Measurements from ENCODE around the gene PARD6B.
A peak's percentile ranks its signal among the peaks of the same experiment; 100 is the strongest.
"Not testable (repeated sequence)": the region's sequence is repeated elsewhere in the genome, so short reads cannot be mapped to it uniquely, and the experiment has no call there.

The PARD6B gene, protein sequence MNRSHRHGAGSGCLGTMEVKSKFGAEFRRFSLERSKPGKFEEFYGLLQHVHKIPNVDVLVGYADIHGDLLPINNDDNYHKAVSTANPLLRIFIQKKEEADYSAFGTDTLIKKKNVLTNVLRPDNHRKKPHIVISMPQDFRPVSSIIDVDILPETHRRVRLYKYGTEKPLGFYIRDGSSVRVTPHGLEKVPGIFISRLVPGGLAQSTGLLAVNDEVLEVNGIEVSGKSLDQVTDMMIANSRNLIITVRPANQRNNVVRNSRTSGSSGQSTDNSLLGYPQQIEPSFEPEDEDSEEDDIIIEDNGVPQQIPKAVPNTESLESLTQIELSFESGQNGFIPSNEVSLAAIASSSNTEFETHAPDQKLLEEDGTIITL

DNA sequence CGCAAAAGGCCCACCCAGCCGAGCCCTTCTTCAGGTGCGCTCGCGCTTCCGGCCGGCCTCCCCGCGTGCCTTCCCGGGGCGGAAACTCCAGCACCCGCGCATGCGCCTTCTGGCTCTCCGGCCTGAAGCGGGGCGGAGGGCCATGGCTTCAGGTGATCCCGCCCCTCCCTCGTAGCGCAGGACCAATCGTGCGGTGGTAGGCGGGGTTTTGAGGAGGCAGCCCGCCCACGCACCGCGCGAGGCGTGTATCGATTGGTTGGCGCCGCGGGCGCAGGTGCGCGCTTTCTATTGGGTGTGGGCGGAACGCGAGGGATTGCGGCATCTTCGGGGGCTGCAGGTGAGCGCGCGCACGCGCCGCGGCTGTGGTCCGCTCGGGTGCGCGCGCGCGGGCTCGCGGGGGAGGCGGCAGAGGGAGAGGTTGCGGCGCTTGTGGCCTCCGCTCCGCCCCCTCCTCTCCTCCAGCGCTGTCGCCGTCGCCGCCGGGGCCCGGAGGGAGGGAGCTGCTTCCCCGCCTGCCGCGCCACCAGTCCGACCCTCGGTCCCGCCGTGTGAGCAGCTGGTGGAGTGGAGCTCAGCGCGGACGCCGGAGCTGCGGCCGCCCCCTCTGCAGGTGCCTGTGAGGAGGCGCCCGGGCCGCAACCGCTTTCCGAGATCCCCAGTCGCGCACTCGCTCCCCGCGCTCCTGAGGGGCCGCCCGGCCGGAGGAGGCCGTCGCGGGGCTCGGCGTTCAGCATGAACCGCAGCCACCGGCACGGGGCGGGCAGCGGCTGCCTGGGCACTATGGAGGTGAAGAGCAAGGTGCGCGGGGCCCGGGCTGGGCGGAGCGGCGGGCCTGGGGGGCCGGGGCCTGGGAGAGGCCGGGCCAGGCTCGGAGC lies at the start of gene PARD6B:
Gene PARD6B (plus strand): TSS at position 526 of the 875 bp plus-strand sequence. CDS start 207 bp downstream, at position 733.
- peak; percentile 100 for DNase-seq (ENCODE audit: low spot score)

DNA sequence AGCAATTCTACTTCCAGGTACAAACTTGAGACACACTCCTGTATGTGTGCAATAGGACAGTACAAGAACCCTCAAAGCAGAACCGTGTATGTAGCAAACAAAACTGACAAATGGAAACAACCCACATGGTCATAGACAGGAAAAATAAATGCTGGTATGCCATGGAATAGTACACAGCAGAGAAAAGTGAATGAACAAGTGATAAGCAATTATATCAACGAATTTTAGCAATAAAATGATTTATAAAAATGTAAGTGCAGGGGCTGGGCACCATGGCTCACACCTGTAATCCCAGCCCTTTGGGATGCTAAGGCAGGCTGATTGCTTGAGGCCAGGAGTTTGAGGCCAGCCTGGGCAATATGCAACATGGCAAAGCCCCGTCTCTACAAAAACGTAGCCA lies 49.3 kb upstream of the PARD6B start:
- DNase-seq (ENCODE audit: low spot score), result no peak

DNA sequence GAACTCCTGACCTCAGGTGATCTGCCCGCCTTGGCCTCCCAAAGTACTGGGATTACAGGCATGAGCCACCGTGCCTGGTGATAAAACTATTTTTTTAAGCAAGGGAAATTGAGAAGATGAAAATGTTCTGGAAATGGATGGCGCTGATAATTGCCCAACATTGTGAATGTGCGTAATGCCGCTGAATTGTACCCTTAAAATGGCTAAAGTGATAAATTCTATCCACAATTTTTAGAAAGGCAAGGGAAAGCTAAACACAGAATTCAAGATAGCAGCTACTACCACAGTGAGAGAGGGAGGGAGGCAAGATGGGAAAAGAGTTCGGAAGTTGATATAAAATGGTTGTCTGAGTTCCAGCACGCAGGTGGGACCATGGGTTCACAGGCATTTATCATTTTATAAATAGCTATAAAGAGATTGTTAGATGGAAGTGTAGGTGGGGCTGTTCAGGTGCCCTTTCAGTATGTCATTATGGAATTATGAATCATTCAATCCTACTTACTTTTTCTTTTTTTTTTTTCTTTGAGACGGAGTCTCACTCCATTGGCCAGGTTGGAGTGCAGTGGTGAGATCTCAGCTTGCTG lies 48.3 kb upstream of the PARD6B start:
- DNase-seq (ENCODE audit: low spot score), result no peak

DNA sequence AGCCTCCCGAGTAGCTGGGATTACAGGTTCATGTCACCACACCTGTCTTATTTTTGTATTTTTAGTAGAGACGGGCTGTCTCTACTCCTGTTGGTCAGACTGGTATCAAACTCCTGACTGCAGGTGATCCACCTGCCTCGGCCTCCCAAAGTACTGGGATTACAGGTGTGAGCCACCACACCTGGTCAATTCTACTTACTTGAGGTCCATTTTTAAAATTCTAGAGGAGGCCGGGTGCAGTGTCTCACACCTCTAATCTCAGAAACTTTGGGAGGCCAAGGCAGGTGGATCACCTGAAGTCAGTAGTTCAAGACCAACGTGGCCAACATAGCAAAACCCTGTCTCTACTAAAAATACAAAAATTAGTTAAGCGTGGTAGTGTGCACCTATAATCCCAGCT lies 47.8 kb upstream of the PARD6B start:
- no peak for DNase-seq (ENCODE audit: low spot score)

DNA sequence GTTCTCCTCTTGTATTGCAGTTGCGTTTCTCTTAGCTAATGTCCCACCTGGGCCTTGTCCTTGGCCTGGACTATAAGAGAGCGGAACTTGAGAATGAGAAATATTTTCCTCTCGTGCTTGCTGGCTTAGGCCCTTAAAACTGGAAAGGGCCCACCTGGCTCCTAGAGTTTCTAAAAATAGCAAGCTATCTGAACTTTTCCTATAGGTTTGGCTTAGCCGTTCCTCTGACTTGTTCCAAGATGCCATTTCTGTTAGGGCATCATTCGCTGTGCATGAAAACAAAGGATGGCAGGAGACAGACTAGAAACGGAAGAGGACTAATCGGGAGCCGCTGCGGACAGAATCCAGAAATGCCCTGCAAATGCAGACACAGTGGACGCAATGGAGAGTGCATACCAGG lies 44.6 kb upstream of the PARD6B start:
- DNase-seq (ENCODE audit: low spot score), result no peak

DNA sequence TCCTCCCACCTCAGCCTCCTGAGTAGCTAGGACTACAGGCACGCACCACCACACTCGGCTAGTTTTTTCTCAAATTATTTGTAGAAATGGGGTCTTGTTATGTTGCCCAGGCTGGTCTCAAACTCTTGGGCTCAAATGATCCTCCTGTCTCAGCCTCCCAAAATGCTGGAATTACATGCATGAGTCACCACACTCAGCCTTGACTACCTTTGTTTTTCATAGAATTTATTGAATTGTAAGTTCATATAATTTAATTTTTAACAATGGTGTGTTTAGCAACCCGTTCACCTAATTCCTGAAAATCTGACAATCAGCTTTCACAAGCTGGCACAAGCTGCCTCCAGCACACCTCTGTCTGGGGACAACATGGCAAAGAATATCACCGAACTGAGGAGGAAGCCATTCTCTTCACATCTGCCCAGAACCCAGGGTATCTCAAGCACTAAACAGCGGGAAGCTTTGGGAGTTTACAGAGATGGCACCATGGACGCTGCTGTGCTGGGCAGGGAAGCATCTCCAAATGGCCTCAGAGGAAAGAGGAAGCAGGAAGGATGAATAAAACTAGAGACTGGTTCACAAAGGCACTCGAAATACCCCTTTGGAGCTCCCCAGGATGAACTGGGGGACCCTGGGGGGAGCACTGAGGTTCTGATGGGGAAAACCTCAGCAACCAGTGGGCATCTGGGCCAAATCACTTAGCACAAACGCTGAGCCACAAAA lies 43.0 kb upstream of the PARD6B start:
- no peak for DNase-seq (ENCODE audit: low spot score)

DNA sequence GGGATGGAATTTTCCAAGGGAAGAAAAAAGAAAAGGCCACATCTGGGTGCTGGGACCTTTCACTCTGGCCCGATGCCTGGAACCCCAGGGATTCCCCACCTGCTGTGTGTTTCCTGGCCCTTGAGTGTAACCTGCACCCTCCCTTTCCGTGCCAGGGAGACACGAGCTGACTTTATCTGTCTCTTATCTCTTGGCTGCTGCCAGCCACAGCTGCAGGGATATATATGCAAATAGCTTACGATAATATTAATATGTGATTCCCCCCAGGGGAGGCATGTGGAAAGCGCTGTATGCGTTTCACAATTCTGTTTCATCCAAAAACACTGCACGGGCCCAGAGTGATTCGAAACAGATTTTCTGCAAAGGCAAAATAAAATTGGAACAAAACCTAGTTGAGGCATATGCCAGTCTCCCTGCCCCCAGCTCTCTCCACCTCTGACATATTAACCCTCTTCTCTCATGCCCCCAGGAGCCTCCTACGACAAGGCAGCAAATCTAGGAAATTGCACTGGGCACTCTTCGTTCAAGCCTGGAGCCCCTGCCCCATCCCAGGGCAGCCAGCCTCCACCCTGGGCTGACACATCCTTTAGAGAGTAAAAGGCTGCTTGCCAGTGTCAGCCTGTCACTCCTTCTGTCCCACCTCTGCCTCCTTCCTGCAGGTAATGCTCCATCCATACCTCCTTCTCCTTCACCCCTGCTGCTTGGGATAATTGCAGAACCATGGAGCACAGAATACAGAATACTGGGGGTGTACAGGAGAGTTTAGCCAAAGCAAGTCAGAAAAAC lies 41.3 kb upstream of the PARD6B start:
- DNase-seq (ENCODE audit: low spot score), result peak; percentile 29

DNA sequence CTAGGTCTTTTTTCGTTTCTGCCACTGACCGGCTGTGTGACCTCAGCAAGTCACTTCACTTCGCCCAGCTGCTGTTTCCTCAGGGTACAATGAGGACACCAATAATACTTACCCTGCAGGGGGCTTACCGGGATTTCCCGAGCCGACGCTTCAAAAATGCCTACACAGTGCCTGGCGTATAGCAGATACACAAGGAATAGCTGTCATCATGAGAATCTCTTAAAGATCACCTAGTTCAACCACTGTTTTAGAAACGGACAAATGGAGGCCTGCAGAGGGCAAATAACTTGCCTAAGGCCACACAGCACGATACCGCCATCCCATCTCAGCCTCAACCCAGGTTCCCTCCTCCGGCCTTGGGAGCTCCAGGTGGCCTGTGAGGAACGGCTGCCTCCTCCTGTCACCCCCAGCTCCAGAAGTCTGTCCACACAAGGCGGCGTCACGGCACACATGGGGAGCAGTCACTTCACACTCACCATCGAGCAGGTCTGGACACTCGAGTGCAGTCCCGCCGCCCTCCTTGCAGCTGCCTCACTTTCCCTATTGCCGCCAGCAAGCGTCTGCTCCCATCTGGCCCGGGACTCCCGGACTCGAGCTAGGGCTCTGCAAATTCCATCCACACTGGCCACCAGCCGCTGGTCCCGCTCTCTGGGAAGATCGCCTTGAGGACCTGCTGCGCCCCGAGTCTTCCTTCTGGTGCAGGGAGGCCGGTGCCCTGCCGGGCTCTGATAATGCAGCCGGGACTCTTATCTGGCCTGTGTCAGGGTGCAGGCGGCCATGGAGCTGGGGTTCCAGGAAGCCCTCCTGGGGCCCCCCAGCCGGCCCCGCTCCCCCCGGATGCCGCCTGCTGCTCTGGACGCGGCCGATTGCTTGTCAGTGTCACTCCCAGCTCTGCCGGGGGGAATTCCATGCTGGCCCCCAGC lies 40.5 kb upstream of the PARD6B start, which contains the start of gene RIPOR3:
Gene RIPOR3 (minus strand): TSS at position 893 of the 923 bp plus-strand sequence. CDS start 414 bp downstream, at position 479.
- no peak for DNase-seq (ENCODE audit: low spot score)

DNA sequence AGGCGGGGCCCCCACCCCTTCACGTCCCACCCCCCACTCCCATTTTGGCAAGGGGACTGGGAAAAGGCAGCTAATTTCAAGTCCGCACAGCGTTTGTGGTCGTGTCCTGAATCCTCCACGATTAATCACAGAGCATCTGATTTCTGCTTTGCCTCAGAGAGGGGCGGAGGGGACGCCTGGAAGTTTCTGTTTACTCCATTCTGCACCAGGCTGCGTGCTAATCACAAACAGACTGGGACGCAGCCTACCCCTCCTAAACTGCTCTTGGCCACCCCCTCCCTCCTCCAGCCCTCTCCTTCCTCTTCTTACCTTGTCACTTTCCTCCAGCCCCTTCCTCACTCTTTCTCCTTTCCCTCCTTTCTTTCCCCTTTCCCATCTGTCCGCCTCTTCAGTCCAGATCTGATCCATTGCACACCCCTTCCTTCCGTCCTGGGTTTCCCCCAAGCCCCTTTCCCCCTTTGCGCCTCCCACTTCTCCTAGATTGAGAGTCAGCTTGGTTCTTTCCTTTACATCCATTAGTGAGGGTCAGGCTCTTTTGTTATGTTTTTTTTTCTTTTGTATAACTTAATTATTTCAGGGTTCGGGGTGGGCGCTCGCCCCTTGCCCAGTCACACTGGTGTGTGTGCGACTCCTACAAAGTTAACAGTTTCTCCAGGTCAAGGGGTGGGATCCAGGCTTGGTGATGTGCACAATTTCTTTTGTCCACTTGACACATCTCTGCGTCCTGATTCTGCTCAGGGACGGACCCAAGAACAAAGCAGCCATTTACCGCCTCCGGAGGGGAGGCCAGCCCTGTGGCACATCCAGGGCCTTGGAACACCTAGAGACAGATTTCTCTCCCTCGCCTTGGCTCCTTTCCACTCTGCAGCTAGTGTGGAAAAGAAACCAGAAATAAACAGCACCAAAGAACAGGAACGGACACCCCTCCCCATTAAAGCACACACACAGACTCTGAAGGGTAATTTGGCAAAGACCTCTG lies 39.5 kb upstream of the PARD6B start:
- no peak for DNase-seq (ENCODE audit: low spot score)

DNA sequence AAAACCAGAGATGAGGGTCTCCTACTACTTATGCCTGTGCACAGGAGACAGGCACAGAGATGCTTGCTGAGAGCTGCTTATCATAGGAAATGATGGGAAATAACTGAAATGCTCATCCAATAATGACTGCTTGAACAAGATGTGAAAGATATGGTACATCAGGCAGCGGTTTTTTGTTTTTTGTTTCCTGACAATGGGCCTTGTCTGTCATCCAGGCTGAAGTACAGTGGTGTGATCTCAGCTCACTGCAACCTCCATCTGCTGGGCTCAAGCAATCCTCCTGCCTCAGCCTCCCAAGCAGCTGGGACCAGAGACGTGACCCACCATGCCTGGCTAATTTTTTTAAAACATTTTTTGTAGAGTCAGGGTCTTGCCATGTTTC lies 38.8 kb upstream of the PARD6B start:
- DNase-seq (ENCODE audit: low spot score), result no peak

DNA sequence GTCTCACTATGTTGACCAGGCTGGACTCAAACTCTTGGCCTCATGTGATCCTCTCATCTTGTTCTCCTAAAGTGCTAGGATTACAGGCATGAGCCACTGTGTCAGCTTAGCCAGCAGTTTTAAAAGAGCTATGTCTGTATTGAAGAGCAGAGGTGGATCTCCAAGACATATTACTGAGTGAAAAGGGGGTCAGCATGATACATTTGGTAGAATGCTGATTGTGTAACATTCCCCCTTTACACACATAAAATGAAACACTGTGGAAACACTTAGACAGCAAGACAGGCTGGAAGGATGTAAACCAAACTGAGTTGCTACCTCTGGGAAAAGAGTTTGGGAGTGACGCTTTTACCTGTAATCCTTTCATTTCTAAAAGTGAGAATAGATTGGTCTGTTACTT lies 38.4 kb upstream of the PARD6B start:
- DNase-seq (ENCODE audit: low spot score), result no peak

DNA sequence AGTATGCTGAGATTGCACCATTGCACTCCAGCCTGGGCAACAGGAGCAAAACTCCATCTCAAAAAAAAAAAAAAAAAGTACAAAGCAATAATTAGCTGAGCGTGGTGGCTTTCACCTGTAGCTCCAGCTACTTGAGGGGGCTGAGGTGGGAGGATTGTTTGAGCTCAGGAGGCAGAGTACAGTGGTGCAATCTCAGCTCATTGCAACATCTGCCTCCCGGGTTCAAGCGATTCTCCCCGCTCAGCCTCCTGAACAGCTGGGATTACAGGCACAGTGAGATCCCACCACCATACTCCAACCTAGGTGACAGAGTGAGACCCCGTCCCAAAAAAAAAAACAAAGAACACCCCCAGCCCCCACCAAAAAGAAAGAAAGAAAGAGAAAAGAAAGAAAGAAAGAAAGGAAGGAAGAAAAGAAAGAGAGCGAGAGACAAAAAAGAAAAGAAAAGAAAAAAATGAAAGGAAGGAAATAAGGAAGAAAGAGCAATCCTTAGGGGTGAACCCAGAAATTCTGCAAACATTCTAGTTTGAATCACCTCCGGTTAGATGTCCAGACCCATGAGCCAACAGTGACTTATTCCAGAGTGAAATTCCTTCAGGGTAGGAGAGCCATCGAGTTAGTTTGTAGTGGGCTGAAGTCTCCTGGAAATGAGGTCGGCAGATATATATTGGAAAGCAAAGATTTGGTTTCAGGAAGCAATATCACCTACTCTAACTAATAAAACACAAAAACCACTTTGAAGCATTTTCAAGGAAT lies 36.8 kb upstream of the PARD6B start:
- no peak for DNase-seq (ENCODE audit: low spot score)

DNA sequence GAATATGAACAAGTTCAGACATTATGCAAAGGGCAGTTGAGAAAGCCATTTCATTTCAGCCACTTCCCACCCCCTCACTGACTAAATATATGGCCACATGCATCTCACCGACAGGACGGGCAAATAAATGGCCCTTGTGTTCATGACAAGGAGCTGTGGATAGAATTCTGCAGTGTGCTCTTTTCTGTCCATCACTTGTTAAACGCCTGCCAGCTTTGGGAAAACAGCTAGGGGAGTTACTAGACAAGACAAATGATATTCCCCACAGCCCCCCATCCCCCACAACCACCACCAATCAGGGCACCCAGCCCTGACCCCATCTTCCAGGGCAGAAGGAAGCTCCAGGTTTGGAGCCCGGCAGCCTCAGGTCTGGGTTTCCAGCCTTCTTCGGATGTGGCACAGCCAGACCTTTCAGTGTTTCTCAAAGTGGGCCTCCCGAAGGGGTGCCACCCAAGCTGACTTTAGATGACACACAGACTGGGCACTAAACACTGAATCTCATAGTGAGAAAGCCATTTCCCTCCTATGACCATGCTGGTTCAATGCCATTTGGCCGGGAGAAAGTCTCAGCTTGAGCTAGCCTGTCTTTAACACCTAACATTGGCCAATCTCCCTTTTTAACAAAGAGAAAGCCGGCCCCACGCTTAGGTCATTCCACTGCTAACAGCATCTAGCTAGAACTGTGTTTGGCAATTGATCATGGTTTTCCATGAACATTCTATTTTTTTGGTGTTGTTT lies 36.1 kb upstream of the PARD6B start:
- no peak for DNase-seq (ENCODE audit: low spot score)

DNA sequence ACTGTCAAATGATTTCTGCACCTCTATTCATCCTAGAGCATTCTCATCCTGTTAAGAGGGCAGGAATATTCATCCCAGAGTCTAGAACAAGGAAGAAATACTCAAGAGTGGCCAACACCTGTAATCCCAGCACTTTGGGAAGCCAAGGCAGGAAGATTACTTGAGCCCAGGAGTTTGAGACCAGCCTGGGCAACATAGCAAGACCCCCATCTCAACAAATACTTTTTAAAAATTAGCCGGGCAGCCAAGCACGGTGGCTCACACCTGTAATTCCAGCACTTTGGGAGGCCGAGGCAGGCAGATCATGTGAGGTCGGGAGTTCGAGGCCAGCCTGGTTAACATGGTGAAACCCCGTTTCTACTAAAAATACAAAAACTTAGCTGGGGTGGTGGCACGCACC lies 33.1 kb upstream of the PARD6B start:
- DNase-seq (ENCODE audit: low spot score), result not testable (repeated sequence)

DNA sequence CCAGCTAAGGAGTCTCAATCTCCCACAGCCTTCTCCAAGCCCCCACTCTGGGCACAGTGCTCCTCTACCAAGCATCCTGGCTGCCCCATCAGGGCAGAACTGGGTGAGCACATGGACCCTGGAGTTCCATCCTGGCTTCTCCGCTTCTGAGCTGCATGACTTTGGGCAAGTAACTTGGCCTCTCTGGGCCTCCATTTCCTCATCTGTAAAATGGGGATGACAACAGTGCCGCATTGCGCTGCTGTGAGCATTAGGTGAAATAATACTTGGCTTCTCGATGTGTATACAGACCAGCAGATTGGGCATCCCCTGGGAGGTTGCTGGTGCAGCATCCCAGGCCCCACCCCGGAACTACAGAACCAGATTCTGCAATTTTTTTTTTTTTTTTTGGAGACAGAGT lies 31.7 kb upstream of the PARD6B start:
- no peak for DNase-seq (ENCODE audit: low spot score)

DNA sequence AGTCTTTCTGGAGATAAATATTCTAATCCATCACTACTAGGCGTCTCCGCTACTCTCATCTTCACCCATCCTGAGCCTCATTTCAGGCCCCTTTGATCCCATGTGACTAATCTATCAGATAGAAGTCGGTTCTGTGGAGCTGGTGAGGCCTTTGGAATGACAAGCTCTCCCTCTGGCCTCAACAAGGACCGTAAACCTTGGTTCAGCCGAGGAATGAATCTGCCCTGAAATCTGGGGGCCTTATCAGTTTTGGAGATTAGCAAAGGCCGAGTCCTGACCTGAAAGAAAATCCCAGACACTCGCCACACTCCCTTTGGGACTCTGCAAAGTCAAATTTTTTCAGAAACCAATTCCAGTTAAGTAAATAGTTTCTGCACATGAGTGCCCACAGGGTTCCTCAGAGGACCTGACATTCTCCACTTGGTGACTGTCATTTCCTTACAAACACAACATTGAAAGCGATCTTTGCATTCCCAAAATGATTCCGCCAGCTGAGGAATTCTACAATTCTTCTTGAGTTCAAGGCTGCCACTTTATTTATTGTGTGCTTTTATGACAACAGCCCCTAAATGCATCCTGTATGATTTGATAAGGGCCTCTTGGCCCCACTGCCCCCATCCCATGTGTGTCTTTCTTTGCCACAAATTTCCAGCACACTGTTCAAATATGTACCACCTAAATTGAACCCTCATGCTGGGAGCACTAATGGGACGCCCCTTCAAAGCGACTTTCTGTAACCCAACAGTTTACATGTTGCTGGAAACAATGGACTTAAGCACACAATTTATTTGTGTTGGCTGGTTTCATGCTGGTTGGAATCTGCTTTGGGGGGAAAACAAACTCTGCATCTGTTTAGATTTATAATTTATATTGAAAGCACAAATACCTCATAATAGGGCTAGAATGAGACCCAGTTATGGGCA lies 30.1 kb upstream of the PARD6B start:
- no peak for DNase-seq (ENCODE audit: low spot score)
